ENCODE measurements around the gene MT1E. TPM values are rescaled to one million over a fixed set of nuclear protein-coding genes. Genes with fewer than 3 reads are reported as not detected.

Gene MT1E
- total and polyA plus RNA-seq, 2 of the 13 experiments (the other 11 are each of a cell fraction or from before 2014, with no cell fraction given): 110 to 1,072 TPM

- TF ChIP-seq, protein P1, sequence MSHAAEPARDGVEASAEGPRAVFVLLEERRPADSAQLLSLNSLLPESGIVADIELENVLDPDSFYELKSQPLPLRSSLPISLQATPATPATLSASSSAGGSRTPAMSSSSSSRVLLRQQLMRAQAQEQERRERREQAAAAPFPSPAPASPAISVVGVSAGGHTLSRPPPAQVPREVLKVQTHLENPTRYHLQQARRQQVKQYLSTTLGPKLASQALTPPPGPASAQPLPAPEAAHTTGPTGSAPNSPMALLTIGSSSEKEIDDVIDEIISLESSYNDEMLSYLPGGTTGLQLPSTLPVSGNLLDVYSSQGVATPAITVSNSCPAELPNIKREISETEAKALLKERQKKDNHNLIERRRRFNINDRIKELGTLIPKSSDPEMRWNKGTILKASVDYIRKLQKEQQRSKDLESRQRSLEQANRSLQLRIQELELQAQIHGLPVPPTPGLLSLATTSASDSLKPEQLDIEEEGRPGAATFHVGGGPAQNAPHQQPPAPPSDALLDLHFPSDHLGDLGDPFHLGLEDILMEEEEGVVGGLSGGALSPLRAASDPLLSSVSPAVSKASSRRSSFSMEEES (CRISPR knock-in tag; IDR thresholded peaks at IDR 0.05): 0 out of 2 replicates have a peak, but pooled peaks have one; percentile 16
- no peak for TF ChIP-seq ZNF18 (CRISPR knock-in tag; IDR thresholded peaks at IDR 0.05; ENCODE audit: insufficient replicate concordance)
- no peak for TF ChIP-seq KAT8 (CRISPR knock-in tag; IDR thresholded peaks at IDR 0.05)
- TF ChIP-seq PAWR (CRISPR knock-in tag; IDR thresholded peaks at IDR 0.05; ENCODE audit: borderline replicate concordance): 0 out of 2 replicates have a peak, but pooled peaks have one; percentile 54
- TF ChIP-seq ZNF564 (CRISPR knock-in tag; IDR thresholded peaks at IDR 0.05): no peak
- no peak; the same call in 1 of the 2 replicates for TF ChIP-seq BRF2 (CRISPR knock-in tag; IDR thresholded peaks at IDR 0.05)
- no peak for TF ChIP-seq HNRNPK (IDR thresholded peaks at IDR 0.05; ENCODE audit: low read depth, low read length, poor library complexity, severe bottlenecking)
- peak; percentile 45; the same call in 1 of the 2 replicates for TF ChIP-seq PITX1 (CRISPR knock-in tag; IDR thresholded peaks at IDR 0.05)
- no peak for TF ChIP-seq ZNF83 (CRISPR knock-in tag; IDR thresholded peaks at IDR 0.05; ENCODE audit: borderline replicate concordance)
- no peak for TF ChIP-seq NFATC3 (CRISPR knock-in tag; IDR thresholded peaks at IDR 0.05)
- TF ChIP-seq JARID2 (CRISPR knock-in tag; IDR thresholded peaks at IDR 0.05; ENCODE audit: insufficient replicate concordance): no peak
- TF ChIP-seq GPBP1L1 (CRISPR knock-in tag; IDR thresholded peaks at IDR 0.05): no peak
- peak; percentile 80; the same call in 1 of the 2 replicates for TF ChIP-seq MYC (CRISPR knock-in tag; IDR thresholded peaks at IDR 0.05; ENCODE audit: borderline replicate concordance)
- no peak for TF ChIP-seq THAP11 (CRISPR knock-in tag; IDR thresholded peaks at IDR 0.05)
- TF ChIP-seq ZNF251 (CRISPR knock-in tag; IDR thresholded peaks at IDR 0.05): no peak
- TF ChIP-seq KMT2B (CRISPR knock-in tag; IDR thresholded peaks at IDR 0.05): no peak
- peak; percentile 41 for TF ChIP-seq ERF (CRISPR knock-in tag; IDR thresholded peaks at IDR 0.05)
- TF ChIP-seq ZNF7 (CRISPR knock-in tag; IDR thresholded peaks at IDR 0.05): no peak
- no peak for TF ChIP-seq GLI4 (CRISPR knock-in tag; IDR thresholded peaks at IDR 0.05; ENCODE audit: borderline replicate concordance)
- TF ChIP-seq ZNF276 (CRISPR knock-in tag; IDR thresholded peaks at IDR 0.05; ENCODE audit: low read depth): no peak
- TF ChIP-seq ZNF562 (CRISPR knock-in tag; IDR thresholded peaks at IDR 0.05; ENCODE audit: borderline replicate concordance): no peak
Observed at GRCh38 chr16:56667581-56668571, 42.3 kb downstream of the MT1E start, which contains the start of gene MT1G (continued).

All from HepG2 (cell line).